ENCODE results near the gene ADAMTS9. TPM values are rescaled to one million over a fixed set of nuclear protein-coding genes. Genes with fewer than 3 reads are reported as not detected.
A peak's percentile ranks its signal among the peaks of the same experiment; 100 is the strongest.

Gene ADAMTS9
- total RNA-seq = 123 and 229 TPM in 2 replicates

GRCh38 chr3:64687781-64688604 lies at the start of gene ADAMTS9:
Gene ADAMTS9, minus strand, starts transcription at chr3:64688000. Its CDS starts 343 bp downstream, at chr3:64687657.
- peak; percentile 67 for DNase-seq (ENCODE audit: low read depth)

DNA sequence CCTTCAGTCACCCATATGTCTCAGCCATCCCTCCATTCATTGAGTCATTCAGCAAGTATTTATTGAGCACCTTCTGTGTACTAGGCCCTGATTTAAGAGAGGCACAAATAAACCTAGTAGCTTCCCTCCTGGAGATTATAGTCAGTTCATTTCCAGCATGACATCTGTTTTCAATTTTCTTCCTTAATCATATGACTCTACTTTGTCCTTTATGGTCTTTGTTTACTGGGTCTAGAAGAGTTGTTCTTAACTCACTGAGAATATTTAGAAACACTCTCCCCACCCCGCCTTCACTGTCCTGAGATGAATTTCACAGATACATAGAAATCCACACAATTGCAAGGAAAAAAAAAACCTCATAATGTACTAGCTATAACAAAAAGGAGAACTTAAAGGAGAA lies 44.8 kb upstream of the ADAMTS9 start:
- DNase-seq (ENCODE audit: low read depth) = no peak

DNA sequence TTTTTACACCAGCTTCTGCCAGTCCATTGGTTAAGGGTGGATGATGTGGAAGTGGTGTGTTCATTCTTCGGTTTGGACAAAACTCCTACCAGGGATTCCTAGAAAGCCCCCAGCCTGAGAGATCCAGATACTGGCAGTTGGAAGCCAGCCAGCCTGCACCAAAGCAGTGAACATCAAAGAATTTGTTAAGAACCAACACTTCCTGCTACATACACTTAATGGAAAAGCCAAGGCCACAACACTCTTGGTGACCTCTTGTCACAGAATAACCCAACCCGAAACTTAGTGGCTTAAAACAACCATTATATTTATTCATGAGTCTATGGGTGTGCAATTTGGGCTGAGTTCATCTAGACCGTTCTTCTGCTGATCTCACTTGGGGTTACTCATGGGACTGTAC lies 42.9 kb upstream of the ADAMTS9 start:
- peak; percentile 71 for DNase-seq (ENCODE audit: low read depth)

- no peak for DNase-seq (ENCODE audit: low read depth)
Observed at GRCh38 chr3:64728994-64729393, 41.2 kb upstream of the ADAMTS9 start.

DNA sequence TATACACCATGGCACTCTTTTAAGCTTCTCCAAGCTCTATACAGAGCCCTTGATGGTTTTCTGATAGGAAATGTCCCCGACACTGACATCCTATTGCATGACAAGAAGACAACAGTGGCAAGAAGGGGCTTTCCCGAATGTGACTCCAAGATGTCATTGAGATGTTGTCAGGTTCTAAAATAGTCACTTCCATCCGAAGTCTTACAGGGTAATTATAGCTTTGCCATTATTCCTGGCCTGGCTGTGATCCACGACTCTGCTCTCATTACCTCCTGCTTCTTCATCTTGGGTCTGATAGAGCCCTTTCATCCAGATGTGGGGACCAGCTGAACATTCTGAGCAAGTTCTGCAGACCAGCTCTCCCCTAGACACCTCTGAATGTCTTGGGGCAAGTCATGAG lies 40.6 kb upstream of the ADAMTS9 start:
- no peak for DNase-seq (ENCODE audit: low read depth)

GRCh38 chr3:64726414-64727090 lies 38.8 kb upstream of the ADAMTS9 start:
- DNase-seq (ENCODE audit: low read depth) = no peak

GRCh38 chr3:64718976-64719375 lies 31.2 kb upstream of the ADAMTS9 start:
- DNase-seq (ENCODE audit: low read depth) = no peak

GRCh38 chr3:64717872-64718613 lies 30.2 kb upstream of the ADAMTS9 start:
- no peak for DNase-seq (ENCODE audit: low read depth)

- no peak for DNase-seq (ENCODE audit: low read depth)
Observed at GRCh38 chr3:64717411-64717810, 29.6 kb upstream of the ADAMTS9 start.

DNA sequence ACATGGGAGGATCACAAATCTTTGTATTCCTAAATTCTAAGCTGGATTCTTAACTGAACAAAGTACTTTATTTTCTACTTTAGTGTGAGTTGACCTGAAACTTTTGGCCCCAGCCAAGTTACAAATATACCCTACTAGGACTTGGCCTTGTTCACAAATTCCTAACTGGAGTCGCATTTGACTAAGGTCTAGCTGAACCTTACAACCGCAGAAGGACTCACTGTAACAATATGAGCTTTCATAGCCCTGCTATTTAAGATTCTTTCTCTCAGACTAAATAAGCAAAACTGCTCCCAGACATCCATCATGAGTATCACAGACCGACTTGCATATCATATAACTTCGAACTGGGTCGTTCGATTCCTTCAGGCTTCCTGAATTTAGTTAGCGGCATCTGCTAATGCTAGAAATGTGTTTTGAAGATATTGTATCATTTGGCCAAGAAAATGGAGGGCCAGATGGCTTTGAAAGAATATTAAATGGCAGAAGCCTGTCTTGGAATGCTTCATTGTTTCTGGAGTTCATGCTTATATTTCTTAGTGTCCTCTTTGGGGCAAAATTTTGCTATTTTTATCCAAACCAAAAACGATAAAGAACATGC lies 28.4 kb upstream of the ADAMTS9 start:
- no peak for DNase-seq (ENCODE audit: low read depth)

GRCh38 chr3:64715211-64715982 lies 27.6 kb upstream of the ADAMTS9 start:
- DNase-seq (ENCODE audit: low read depth) = no peak

DNA sequence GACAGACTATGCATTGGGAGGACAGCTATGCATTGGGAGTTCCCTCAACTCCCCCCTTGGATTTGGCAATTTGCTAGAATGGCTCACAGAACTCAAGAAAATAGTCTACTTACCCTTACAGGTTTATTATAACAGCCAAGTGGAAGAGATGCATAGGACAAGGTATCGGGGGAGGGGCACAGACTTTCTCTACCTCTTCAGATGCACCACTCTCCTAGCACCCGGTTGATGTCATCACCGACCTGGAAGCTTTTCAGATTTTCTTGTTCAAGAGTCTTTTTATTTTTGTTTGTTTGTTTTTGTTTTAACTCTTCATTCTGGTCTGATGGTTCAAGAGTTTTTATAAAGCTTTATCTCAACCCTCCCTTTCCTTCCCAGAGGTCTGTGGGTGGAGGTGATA lies 20.7 kb upstream of the ADAMTS9 start:
- DNase-seq (ENCODE audit: low read depth) = no peak

DNA sequence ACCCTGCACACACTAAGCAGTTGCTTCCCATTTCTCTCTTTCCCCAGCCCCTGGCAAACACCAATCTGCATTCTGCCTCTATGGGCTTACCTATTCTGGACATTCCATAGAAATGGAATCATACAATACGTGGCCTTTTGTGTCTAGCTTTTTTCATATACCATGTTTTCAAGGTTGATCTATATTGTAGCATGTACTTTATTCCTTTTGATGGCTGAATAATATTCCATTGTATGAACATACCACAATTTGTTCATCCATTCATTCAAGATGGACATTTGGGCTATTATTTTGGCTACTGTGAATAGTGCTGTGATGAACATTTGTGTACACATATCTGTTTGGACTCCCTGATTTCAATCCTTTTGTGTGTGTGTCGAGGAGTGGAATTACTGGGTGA lies 18.1 kb upstream of the ADAMTS9 start:
- DNase-seq (ENCODE audit: low read depth) = no peak

- DNase-seq (ENCODE audit: low read depth) = no peak
Observed at GRCh38 chr3:64696896-64697295, 9.1 kb upstream of the ADAMTS9 start.

DNA sequence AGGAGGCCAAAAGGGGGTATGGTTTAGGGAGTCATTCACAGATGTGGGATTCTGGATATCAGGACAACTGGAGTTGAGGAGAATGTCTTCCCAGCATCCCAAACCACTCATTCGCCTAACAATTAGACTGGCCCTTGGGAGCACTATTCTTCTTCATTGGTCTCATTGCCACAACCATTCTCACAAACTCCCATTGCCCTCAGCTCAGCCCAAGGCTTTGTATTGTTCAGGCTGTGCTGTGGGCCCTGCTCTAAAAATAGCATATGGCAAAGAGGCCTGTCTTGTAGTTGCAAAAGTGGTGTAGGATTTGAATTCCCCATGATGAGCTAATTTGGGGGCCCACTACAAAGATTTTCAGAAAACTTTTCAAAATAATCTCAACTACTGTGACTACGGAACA lies 6.3 kb upstream of the ADAMTS9 start:
- DNase-seq (ENCODE audit: low read depth) = no peak

DNA sequence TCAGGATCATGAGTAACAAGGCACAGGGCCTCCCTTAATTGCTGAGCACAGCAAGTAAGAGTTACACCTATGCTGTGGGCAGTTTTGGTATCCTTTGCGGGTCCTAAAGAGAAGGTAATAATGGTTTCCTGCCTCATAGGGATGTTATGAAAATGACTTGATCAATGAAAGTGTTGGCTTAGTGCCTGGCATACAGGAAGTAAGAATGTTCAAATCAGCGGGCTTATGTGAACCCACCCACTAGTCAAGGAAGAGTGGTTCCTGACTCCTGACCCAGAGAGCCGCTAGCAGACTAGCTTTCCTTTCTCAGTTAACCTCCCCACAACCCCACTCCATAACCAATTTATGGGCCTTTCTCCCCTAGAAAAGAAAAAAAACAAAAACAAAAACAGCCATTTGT lies 5.2 kb upstream of the ADAMTS9 start:
- DNase-seq (ENCODE audit: low read depth) = peak; percentile 67

DNA sequence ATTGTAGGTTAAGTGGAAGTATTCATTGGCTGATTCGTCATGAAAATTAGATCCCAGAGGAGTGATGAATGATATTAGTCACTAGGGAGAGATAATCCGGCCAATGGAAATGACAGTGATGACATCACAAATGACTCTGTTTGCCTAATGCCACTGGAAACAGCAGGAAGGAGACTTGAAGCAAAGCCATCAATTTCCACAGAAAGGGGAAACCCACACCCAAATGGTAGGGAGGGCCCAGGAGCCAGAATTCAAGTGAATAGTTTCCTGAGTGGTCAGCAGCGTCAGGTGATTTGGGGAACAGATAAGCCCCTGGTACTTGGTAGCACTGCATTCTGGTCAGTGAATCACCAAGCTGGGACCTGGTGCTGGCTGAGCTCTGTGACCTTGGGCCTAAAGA lies 3.3 kb upstream of the ADAMTS9 start:
- peak; percentile 64 for DNase-seq (ENCODE audit: low read depth)

DNA sequence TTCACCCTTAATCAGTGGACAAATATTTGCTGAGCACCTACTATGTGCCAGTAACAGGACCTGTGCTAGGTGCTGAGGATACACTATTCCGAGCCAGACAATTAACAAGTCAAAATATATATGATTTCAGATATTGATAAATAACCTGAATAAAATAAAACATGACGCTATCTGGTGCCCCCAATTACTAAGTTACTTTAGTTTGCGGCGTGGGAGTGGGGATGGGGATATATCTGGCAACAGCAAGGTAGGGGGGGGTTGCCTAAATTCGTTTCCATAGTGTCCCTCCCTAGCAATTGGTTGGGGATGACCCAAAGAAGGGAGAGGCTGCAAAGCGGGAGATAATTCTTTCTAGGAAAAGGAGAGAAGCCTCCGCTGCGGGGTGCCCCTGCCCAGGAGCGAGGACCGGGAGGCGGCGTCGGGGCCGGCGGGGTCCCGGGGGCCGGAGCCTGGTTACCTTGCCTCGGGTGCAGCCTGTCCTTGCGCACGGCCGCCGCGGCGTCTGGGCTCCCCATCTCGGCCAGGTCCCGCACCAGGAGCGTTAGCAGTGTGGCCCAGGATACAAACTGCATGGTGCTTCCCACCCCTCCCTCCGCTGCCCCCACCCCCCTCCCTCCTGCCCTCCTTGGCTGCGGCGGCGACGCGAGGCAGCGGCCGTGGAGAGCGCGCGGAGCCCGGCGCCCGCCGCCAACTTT lies 567 bp downstream of the ADAMTS9 start:
- DNase-seq (ENCODE audit: low read depth) = no peak

DNA sequence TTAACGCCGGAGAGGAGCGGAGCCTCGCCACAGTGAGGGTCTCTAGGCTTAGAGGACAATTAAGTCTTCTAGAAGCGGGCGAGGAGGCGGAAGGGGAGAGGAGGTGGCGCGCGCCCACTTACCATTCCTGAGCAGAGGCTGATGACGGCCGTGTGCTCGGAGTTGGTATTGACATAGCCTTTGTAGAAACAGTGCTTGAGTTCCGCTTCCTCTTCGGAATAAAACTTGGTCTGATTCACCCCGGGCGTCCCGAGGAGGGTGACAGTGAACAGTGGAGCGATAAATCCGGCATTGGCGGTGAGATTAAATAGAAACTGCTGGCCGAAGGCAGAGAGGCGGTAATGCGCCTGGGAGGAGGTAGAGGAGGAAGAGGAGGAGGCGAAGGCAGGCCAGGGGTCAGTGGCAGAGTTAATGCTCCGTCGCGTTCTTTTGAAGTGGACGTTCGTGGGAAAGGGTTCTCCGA lies 1.3 kb downstream of the ADAMTS9 start:
- DNase-seq (ENCODE audit: low read depth) = peak; percentile 71

GRCh38 chr3:64685800-64686445 lies 1.9 kb downstream of the ADAMTS9 start:
- DNase-seq (ENCODE audit: low read depth) = peak; percentile 88
